T-helper 9 cell (primary cell): Measurements from ENCODE around the gene SEC14L1.
"Not testable (repeated sequence)": the region's sequence is repeated elsewhere in the genome, so short reads cannot be mapped to it uniquely, and the experiment has no call there.

Source experiments
- DNase-seq: peaks from one replicate; pipeline ENCODE4 v3.0.0-alpha.2; 2020

Gene SEC14L1

DNA sequence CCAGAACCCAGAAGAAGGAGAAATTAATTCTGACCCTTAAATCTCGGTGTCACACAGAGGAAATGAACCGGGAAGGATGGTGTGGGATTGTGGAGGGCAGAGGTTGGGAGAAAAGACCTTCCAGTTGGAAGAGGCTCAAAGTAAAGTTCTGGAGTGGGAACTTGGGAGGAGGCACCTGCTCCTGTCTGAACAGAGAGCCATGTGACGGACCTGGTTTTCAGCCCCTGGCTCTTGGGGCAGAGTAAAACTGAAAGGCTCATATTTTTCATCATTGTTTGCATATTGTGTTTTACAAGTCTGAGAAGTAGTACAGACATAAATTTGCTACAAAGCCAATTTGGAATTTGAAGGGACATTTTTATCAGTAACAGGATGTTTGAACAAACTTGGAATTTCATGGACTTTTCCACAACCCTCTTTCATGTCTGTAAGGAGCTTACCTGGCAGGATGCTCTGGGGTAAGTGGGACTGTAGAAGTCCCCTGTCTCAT is 24.4 kb upstream of the SEC14L1 start:
- no peak for DNase-seq

DNA sequence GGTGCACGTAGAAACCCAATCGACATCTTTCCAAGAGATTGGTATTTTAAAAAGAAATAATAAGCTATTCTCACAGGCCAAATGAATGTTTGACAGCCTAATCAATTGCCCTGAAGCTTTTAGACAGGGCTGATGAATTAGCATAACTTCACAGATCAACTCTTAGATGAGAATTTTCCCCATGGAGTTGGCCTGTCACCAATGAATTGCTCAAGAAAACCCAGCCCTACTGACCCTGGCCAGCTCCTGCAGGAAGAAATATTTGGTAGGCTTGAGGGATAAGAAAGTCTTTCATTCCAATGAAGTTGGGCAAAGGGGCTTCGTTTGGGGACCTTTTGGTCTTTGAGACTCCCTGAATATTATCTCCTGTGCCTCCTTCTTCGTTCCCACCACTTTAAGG is 23.4 kb upstream of the SEC14L1 start:
- no peak for DNase-seq

- no peak for DNase-seq
These were observed 22.4 kb upstream of the SEC14L1 start for GRCh38 chr17:77118251-77118928.

DNA sequence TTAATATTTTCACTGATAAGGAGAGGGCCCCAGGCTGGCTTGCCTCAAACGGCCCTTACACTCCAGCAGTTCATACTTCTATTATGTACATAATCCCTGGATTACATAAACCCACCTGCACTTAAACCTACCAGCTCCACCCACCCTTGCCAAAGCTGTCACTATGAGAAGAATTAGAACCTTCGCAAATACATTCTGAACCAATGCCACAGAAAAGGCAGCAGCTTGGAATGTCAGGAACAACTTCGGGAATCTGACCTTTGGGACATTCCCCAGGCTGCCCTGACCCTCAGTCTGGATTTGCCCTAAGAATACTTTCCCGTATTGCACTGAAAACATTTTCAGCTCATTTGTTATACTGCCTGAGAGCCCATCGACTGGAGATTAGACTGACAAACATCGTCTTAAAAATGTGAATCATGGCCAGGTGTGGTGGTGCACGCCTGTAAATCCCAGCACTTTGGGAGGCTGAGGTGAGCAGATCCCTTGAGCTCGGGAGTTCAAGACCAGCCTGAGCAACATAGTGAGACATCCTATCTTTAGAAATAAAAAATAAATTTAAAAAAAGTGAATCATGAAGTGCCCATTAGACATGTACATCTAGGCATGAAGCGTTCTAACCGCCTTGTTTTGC is 21.0 kb upstream of the SEC14L1 start:
- DNase-seq, result no peak

- no peak for DNase-seq
These were observed 19.9 kb upstream of the SEC14L1 start for GRCh38 chr17:77120868-77121267.

- DNase-seq, result no peak
These were observed 16.4 kb upstream of the SEC14L1 start for GRCh38 chr17:77124192-77124889.

DNA sequence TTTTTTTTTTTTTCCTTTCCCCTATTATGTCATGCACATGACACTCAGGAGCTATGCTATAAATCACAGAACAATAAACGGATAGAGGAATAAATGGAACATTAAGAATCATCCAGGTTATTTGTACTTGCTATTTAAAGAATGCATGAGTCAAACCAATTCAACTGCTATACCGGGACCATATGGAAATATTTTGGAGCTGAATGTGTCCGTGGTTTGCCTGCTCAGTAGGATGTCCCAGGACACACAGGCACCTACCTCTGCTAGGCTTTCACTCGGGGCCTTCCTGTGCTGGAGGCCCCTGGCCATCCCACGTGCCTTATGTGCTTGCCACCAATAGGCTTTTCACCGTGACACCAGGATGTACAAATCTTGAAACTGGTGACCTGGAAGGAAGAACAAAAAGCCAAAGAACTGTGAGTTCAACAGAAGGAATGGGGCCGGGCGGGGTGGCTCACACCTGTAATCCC is 15.3 kb upstream of the SEC14L1 start:
- no peak for DNase-seq

GRCh38 chr17:77126519-77126918 is 14.2 kb upstream of the SEC14L1 start:
- DNase-seq, result no peak

DNA sequence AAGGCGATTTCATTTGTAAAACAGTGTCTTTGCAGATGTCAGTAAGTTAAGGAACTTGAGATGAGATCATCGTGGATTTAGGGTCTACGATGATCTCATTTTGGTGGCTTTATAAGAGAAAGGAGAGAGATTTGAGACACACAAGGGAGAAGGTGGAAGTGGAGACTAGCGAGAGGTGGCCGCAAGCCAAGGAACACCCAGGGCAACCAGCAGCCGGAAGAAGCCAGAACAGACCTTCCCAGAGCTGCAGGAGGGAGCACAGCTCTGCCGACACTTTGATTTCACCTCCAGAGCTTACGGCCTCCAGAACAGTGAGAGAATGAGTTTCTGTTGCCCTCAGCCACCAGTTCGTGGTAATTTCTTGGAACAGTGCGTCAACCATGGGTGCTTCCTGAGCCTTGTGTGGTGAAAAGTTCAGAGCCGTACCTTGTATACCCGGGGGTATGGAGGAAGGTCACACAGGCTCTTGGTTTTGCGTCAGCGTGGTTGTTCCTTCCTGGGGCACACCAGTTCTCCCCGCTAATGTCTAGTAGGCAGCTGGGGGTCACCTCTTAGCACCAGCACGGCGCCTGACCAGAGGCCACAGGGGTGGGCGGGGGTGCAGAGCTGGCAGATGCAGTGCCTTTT is 12.9 kb upstream of the SEC14L1 start:
- peak; percentile 50 for DNase-seq

DNA sequence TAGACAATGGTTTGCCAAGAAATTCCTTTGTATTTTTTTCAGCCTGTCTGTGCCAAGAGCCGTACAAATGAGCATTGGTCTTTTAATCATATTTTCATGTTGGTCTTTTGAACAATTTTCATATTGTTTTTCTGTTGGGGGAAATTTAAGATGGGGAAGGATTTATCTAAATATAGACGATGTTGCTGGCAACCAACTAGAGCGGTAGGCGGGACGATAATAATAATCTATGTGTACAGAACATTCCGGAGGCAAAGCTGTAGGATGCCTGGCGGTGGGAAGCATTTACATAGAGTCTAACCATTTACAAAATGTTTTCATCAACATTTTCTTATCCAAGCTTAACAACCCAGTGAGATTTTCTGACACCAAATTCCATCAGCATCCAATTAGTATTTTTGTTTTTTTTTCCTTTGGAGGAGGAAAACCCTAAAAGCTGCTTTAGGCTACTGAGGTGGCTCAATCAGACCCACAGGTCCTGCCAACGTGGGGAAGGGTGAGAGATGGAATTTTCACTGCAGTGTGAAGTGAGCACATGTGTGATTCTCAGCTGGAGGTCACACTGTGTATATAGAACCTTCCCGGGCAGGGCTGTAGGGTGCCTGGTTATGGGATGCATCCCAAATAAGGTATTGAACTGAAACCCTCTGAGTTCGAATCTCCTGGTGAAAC is 11.7 kb upstream of the SEC14L1 start:
- DNase-seq, result no peak

- no peak for DNase-seq
These were observed 11.0 kb upstream of the SEC14L1 start for GRCh38 chr17:77129568-77130301.

GRCh38 chr17:77130525-77130924 is 10.2 kb upstream of the SEC14L1 start:
- DNase-seq, result no peak

- no peak for DNase-seq
These were observed 8.9 kb upstream of the SEC14L1 start for GRCh38 chr17:77131904-77132303.

- no peak for DNase-seq
These were observed 8.2 kb upstream of the SEC14L1 start for GRCh38 chr17:77132411-77133086.

DNA sequence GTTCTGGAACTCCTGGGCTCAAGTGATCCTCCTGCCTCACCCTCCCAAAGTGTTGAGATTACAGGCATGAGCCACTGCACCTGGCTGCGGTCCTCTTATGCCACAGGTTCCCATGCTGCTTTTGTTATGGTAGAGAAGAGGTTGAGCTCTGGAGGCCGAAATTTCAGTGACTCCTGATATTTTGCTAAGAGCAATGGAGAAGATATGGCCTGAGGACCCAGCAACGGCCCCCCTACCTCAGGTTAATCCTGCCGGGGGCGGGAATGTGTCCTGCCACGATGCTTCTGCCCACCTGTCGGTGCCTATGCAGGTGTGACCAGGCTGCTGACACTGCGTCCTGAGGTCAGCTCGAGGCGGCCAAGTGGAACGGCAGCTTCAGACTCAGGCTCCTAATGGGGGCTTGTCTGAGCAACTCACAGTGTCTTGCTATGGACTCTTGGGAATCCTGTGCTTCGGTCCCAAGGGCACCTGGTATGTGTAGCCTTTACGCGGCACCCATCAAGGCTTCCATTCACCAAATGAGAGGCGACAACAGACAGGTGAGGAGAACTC is 7.6 kb upstream of the SEC14L1 start:
- DNase-seq, result no peak

DNA sequence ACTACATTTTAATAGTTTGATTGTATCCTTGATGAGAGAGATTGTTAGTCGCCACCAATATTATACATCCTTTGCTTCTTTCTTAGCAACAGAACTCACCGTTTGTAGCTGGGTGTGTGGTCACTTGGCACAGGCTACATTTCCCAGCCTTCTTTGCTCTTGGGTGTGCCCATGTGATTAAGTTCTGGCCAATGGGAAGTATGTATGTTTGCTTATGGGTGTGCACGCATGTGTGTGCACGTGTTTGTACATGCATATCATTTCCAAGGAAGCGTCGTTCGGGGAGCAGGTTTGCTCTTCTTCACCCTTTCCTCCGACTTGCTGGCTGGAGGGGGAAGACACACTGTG is 4.4 kb upstream of the SEC14L1 start:
- no peak for DNase-seq

GRCh38 chr17:77137111-77137510 is 3.7 kb upstream of the SEC14L1 start:
- DNase-seq, result no peak

DNA sequence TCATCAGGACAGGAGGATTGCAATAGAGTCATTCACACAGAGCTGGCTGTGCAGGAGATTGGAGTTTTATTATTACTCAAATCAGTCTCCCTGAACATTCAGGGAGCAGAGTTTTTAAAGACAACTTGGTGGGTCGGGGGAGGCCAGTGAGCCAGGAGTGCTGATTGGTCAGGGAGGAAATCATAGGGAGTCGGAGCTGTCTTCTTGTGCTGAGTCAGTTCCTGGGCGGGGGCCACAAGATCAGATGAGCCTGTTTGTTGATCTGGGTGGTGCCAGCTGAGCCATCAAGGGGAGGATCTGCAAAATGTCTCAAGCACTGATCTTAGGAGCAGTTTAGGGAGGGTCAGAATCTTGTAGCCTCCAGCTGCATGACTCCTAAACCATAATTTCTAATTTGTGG is 2.9 kb upstream of the SEC14L1 start:
- not testable (repeated sequence) for DNase-seq

DNA sequence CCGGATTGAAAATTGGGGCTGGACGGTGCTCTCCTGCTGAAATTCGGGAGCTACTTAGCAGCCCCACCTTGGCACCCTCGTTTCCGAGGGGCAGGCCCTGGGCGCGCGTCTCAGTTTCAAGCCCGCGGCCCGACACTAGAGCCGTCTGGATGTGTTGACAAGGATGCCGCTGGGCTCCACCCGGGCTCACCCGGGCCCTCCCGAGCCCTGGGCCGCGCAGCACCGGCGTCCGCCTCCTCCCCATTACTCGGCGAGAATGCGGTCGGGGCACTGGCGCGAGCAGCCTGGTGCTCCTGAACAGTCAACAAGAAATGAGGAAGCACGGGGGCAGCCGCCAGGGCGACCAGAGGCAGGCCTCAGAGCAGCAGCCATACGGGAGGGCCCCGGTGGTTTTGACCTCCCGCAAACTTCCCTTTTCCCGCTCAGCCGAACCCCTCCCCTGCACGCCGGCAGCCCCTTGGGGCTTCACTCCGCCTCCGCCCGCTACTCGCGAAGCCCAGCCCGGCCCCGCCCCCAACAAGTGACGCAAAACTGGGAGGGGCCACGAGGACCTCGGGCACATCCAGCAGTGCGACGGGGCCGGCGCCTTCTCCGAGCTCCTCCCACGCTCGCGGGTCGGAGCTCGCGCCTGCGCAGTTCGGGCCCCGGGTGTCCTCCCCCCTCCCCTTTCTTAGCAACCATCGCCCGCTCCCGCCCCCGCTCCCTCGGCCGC is 447 bp upstream of the SEC14L1 start:
- DNase-seq, result peak; percentile 100

GRCh38 chr17:77141846-77142449 is 1.2 kb downstream of the SEC14L1 start:
- no peak for DNase-seq
